Endodermal cell (in vitro differentiated cells): ENCODE results near the gene PCGF1. TPM values are rescaled to one million over a fixed set of nuclear protein-coding genes. Genes with fewer than 3 reads are reported as not detected.

Experiments
- DNase-seq: peaks from one replicate; pipeline ENCODE4 v3.0.0-alpha.2; 2017
- H3K27ac ChIP-seq: 2 replicates; pipeline ENCODE4 v1.5.1; 2013; ENCODE audit warnings: mild to moderate bottlenecking, low read depth, low read length, moderate library complexity
- H3K27me3 ChIP-seq: 2 replicates; pipeline ENCODE4 v1.6.1; 2013; ENCODE audit warnings: mild to moderate bottlenecking, low read length, moderate library complexity; ENCODE audit not compliant: insufficient read depth, control insufficient read depth, poor library complexity, severe bottlenecking
- H3K36me3 ChIP-seq: 2 replicates; pipeline ENCODE4 v1.7.0; 2013; ENCODE audit warnings: mild to moderate bottlenecking, low read length, moderate library complexity; ENCODE audit not compliant: control insufficient read depth, insufficient read depth
- H3K4me1 ChIP-seq: one replicate; pipeline ENCODE4 v1.7.0; 2013; ENCODE audit warnings: low read length; ENCODE audit not compliant: control insufficient read depth, insufficient read depth
- H3K4me3 ChIP-seq: 2 replicates; pipeline ENCODE4 v1.5.1; 2013; ENCODE audit warnings: mild to moderate bottlenecking, low read length, moderate library complexity
- H3K9ac ChIP-seq: 2 replicates; pipeline ENCODE4 v1.6.1; 2013; ENCODE audit warnings: mild to moderate bottlenecking, low read length, moderate library complexity; ENCODE audit not compliant: poor library complexity, severe bottlenecking; ENCODE audit errors: extremely low read depth
- H3K9me3 ChIP-seq: 2 replicates; pipeline ENCODE4 v1.6.1; 2013; ENCODE audit warnings: mild to moderate bottlenecking, low read length, moderate library complexity; ENCODE audit not compliant: control insufficient read depth
- H3K27ac Mint-ChIP-seq: 2 replicates; pipeline ENCODE4 v1.8.0; 2020; ENCODE audit warnings: mixed read lengths
- H3K27me3 Mint-ChIP-seq: 2 replicates; pipeline ENCODE4 v1.8.0; 2021; ENCODE audit warnings: mild to moderate bottlenecking, mixed read lengths; ENCODE audit not compliant: insufficient read depth
- H3K36me3 Mint-ChIP-seq: 2 replicates; pipeline ENCODE4 v1.8.0; 2020; ENCODE audit warnings: low read depth, mixed read lengths
- H3K4me1 Mint-ChIP-seq: 2 replicates; pipeline ENCODE4 v1.8.0; 2020; ENCODE audit warnings: mixed read lengths
- H3K4me3 Mint-ChIP-seq: 2 replicates; pipeline ENCODE4 v1.8.0; 2020; ENCODE audit warnings: mild to moderate bottlenecking, moderate library complexity, mixed read lengths
- H3K9me3 Mint-ChIP-seq: 2 replicates; pipeline ENCODE4 v1.8.0; 2020; ENCODE audit warnings: mild to moderate bottlenecking, mixed read lengths
- WGBS, 2 experiments: methylation state at CpG; one replicate each; pipeline versions ENCODE4 v1.1.5 to v1.1.7; 2013; ENCODE audit warnings: missing lambda C conversion rate in 2 of 2, mixed read lengths in 1 of 2; ENCODE audit not compliant: insufficient coverage in 1 of 2, insufficient read length in 1 of 2; 5-methylcytosine and 5-hydroxymethylcytosine counted together
- total RNA-seq, 2 donors: library from RNA; stranded (reverse); fragmentation: NEBNext Ultra II Directional in 1 of 2; extraction: Animal tissue kit (Norgen Biotek cat#: 25700) in 1 of 2; gene quantifications; 2 replicates in 1 of 2; 3 replicates in 1 of 2; pipeline ENCODE4 v1.2.1, GENCODE V29; 2021
- TF ChIP-seq, protein P1 (sequence below): fragments of 200-600 bp; sonication (generic); conservative IDR thresholded peaks from 2 replicates; pipeline ENCODE4 v1.5.0; 2021; ENCODE audit warnings: antibody characterized with exemption, mild to moderate bottlenecking

PCGF1 gene
- total RNA-seq, 2 donors from 2014 or later: 15.5 to 21.4 TPM

DNA sequence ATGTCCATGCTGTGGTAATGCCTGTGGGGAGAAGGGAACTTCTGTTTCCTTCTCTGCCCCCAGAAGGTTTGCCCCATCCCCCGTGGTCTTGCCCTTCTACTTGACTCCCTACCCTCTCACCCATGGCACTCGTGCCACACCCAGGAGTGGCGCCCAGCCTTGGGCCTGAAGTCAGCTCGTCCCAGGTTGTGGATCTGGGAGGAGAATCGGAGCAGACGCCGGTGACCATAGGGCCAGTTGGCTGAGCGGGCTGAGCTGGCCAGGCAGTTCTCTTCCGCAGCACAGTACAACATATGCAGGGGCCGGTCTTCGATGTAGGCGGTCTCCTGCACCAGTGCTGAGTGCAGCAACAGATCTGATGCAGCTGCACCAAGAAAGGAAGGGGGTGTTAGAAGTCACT lies 26.9 kb upstream of the PCGF1 start:
- Mint-ChIP-seq H3K36me3 (peaks cover 13% of the 10 kb centered on the region), H3K4me1 (peaks cover 11% of the 10 kb centered on the region), H3K27ac (no peak overlapping the region), H3K9me3 (no peaks in the 10 kb centered on the region), H3K27me3 (peaks cover 2% of the 10 kb centered on the region), H3K4me3 (no peak overlapping the region)
- no peaks in the 10 kb centered on the region for H3K9me3 ChIP-seq
- H3K27ac ChIP-seq: no peak overlapping the region
- no peak overlapping the region for H3K9ac ChIP-seq
- H3K4me3 ChIP-seq: no peak overlapping the region
- 94 to 100% methylated on average over 4 to 12 of the region's 12 CpGs for WGBS, 2 experiments
- no peaks in the 10 kb centered on the region for H3K4me1 ChIP-seq
- TF ChIP-seq, protein P1, sequence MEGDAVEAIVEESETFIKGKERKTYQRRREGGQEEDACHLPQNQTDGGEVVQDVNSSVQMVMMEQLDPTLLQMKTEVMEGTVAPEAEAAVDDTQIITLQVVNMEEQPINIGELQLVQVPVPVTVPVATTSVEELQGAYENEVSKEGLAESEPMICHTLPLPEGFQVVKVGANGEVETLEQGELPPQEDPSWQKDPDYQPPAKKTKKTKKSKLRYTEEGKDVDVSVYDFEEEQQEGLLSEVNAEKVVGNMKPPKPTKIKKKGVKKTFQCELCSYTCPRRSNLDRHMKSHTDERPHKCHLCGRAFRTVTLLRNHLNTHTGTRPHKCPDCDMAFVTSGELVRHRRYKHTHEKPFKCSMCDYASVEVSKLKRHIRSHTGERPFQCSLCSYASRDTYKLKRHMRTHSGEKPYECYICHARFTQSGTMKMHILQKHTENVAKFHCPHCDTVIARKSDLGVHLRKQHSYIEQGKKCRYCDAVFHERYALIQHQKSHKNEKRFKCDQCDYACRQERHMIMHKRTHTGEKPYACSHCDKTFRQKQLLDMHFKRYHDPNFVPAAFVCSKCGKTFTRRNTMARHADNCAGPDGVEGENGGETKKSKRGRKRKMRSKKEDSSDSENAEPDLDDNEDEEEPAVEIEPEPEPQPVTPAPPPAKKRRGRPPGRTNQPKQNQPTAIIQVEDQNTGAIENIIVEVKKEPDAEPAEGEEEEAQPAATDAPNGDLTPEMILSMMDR: no peak
- no peaks in the 10 kb centered on the region for H3K27me3 ChIP-seq
- DNase-seq: no peak
- H3K36me3 ChIP-seq: peaks cover 9% of the 10 kb centered on the region

DNA sequence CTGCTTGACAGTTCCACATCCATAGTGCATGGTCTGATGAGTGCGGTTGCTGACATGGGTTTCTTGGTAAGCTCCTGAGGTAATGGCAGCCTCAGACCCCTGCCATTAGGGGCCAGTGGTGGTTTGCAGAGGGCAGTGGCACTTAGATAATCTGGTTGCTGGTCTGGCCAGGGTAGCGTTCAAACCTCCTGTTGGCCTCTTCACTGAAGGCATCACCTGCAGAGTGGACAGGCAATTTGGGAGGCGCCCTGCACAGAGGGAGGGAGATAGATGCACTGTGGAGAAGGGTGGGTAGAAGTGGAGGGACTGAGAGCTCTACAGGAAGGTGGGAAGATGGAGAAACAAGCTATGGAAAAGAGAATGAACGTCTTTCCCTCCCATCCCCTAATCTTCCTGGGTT lies 26.0 kb upstream of the PCGF1 start:
- no peak overlapping the region for H3K4me3 Mint-ChIP-seq
- H3K4me1 ChIP-seq: no peaks in the 10 kb centered on the region

DNA sequence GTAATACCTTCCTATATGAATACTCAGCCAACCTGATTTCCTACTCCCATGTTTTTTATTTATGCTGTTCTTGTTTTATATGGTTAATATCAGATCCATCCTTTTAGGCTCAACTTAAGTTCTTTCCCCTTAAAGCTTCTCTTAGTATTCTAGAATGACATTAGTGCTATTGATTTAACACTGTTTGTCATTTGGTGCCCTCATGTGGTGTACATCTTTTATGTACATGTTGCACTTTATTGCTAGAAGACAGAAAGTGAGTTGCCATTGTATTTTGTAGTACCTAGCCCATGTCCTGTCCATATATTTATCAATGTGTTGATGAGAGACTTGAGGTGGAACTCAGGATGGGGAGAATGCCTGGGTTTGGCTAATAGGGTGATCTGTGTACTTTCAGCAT lies 24.7 kb upstream of the PCGF1 start:
- H3K27me3 ChIP-seq: no peaks in the 10 kb centered on the region
- Mint-ChIP-seq H3K9me3 (no peaks in the 10 kb centered on the region), H3K4me1 (peaks cover 7% of the 10 kb centered on the region), H3K4me3 (no peak overlapping the region), H3K36me3 (peaks cover 22% of the 10 kb centered on the region), H3K27ac (no peak overlapping the region), H3K27me3 (no peaks in the 10 kb centered on the region)
- H3K36me3 ChIP-seq: peaks cover 20% of the 10 kb centered on the region
- no peak overlapping the region for H3K4me3 ChIP-seq
- TF ChIP-seq, protein P1: no peak
- no peaks in the 10 kb centered on the region for H3K9me3 ChIP-seq
- no peak overlapping the region for H3K9ac ChIP-seq
- no peak overlapping the region for H3K27ac ChIP-seq
- DNase-seq: no peak
- no peaks in the 10 kb centered on the region for H3K4me1 ChIP-seq

More for the DNA sequence above, 26.0 kb upstream of the PCGF1 start:
- Mint-ChIP-seq H3K27me3 (peaks cover 1% of the 10 kb centered on the region), H3K9me3 (no peaks in the 10 kb centered on the region), H3K36me3 (peaks cover 13% of the 10 kb centered on the region), H3K4me1 (peaks cover 11% of the 10 kb centered on the region), H3K27ac (no peak overlapping the region)
- H3K36me3 ChIP-seq: peaks cover 9% of the 10 kb centered on the region
- TF ChIP-seq, protein P1: no peak
- H3K27ac ChIP-seq: no peak overlapping the region
- no peaks in the 10 kb centered on the region for H3K27me3 ChIP-seq
- H3K9ac ChIP-seq: no peak overlapping the region
- DNase-seq: no peak
- no peak overlapping the region for H3K4me3 ChIP-seq
- WGBS, 2 experiments: 93 to 94% methylated on average over 2 to 4 of the region's 4 CpGs
- H3K9me3 ChIP-seq: no peaks in the 10 kb centered on the region
